ENCODE data around the gene SIRPD.

SIRPD gene

GRCh38 chr20:1557605-1558004 lies at the start of gene SIRPD:
TSS of gene SIRPD (minus strand) at chr20:1557705. CDS start at chr20:1557653, 52 bp downstream.
- TF ChIP-seq, protein P1, sequence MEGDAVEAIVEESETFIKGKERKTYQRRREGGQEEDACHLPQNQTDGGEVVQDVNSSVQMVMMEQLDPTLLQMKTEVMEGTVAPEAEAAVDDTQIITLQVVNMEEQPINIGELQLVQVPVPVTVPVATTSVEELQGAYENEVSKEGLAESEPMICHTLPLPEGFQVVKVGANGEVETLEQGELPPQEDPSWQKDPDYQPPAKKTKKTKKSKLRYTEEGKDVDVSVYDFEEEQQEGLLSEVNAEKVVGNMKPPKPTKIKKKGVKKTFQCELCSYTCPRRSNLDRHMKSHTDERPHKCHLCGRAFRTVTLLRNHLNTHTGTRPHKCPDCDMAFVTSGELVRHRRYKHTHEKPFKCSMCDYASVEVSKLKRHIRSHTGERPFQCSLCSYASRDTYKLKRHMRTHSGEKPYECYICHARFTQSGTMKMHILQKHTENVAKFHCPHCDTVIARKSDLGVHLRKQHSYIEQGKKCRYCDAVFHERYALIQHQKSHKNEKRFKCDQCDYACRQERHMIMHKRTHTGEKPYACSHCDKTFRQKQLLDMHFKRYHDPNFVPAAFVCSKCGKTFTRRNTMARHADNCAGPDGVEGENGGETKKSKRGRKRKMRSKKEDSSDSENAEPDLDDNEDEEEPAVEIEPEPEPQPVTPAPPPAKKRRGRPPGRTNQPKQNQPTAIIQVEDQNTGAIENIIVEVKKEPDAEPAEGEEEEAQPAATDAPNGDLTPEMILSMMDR (IDR thresholded peaks at IDR 0.05; ENCODE audit: control extremely low read depth, extremely low read depth, low read depth, missing control alignments) = no peak
- CTCF ChIA-PET = interaction anchor here (1.4 to 2.0 kb wide), 2 partner anchors 13 to 219 kb away, joined by 4 read pairs; no protein-coding TSS in a partner anchor
- POLR2A ChIA-PET = no interaction called here
- no peak for DNase-seq (ENCODE audit: extremely low spot score)

GRCh38 chr20:1600736-1601135 lies 43.2 kb upstream of the SIRPD start:
- CTCF ChIA-PET = no interaction called here
- DNase-seq (ENCODE audit: extremely low spot score) = no peak
- POLR2A ChIA-PET = no interaction called here
- TF ChIP-seq, protein P1 (IDR thresholded peaks at IDR 0.05; ENCODE audit: control extremely low read depth, extremely low read depth, low read depth, missing control alignments) = no peak

DNA sequence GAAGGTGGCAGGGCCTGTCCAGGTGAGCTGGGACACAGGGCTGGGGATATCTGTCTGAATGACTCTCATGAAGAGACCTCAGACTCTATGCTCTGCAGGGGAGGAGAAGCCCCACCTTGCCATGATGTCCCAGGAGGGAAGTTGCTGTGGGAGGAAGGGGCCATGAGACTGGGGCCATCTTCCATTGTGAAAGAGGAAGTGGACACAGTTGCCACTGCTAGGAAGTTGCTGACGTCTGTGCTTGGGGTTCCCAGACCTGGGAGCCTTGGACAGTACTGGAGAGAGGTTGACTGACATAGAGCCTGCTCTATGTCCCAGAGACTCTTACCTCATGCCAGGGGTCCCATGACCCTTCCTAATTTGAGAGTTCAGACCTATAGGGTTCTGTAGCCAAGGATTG lies 37.8 kb upstream of the SIRPD start:
- no peak for DNase-seq (ENCODE audit: extremely low spot score)
- ChIA-PET POLR2A (no interaction called here), CTCF (no interaction called here)
- TF ChIP-seq, protein P1 (IDR thresholded peaks at IDR 0.05; ENCODE audit: control extremely low read depth, extremely low read depth, low read depth, missing control alignments) = no peak

DNA sequence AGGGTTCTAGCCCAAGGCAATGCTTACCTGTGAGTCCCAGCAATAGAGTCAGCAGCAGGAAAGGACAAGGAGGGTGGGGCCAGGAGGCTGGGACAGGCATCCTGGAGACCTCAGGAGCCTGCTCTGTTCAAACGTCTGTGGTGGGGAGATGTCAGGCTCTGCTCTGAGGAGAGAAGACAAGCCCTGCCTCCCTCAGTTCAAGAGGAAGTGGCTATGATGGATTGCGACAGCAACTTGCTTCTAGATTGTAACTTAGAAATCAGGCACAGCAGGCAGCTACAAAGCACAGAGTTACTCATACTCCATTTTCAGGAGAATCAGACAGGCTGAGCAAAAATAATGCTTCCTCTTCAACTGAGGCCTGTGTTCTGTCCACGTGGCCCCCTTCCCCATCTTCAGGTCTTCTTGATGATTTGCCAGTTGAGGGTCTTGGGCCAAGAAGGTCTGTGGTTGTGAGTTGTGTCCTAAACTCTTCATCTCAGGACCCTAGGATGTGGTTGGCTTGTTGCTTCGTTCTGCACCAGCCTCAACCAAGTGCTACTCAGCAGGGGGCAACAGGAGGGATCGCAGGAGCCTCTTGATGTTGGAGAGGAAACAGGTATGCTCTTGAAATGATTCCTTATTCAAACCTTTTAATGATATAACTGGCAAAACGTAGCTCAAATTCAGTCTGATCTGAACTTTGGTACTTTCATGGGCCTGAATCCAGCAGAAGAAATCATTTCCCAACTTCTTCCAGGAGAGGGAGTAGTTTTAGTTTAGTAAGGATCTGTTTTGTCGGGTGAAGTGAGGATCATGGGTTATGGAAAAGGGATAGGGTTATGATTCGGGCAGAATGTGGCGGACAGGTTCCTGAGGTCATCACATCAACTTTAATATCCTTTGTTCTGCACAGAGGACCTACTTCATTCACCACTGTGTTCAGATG lies 31.3 kb upstream of the SIRPD start:
- ChIA-PET POLR2A (no interaction called here), CTCF (no interaction called here)
- TF ChIP-seq, protein P1 (IDR thresholded peaks at IDR 0.05; ENCODE audit: control extremely low read depth, extremely low read depth, low read depth, missing control alignments) = no peak
- no peak for DNase-seq (ENCODE audit: extremely low spot score)

- TF ChIP-seq, protein P1 (IDR thresholded peaks at IDR 0.05; ENCODE audit: control extremely low read depth, extremely low read depth, low read depth, missing control alignments) = no peak
- CTCF ChIA-PET = no interaction called here
- POLR2A ChIA-PET = no interaction called here
- DNase-seq (ENCODE audit: extremely low spot score) = no peak
These were observed 30.5 kb upstream of the SIRPD start for GRCh38 chr20:1587781-1588532.

DNA sequence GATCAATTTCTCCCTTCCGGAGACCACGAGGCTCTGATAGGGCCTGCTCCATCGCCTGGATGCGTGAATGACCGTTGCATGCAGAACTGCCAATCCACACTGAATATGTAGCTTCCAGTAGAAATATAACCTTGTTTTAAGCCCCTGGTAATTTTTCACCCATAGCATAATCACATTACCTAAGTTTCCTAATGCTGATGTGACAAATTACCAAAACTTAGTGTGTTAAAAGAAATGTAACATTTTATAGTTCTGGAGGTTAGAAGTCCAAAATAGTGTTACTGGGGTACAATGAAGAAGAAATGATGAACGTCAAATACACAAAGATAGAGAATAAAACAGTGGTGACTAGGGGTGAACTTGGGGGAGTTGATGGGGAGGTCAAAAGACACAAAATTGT lies 22.0 kb upstream of the SIRPD start:
- DNase-seq (ENCODE audit: extremely low spot score) = no peak
- ChIA-PET POLR2A (no interaction called here), CTCF (no interaction called here)
- TF ChIP-seq, protein P1 (IDR thresholded peaks at IDR 0.05; ENCODE audit: control extremely low read depth, extremely low read depth, low read depth, missing control alignments) = no peak
